ENCODE measurements around the gene TAGLN.
"Not testable (repeated sequence)": the region's sequence is repeated elsewhere in the genome, so short reads cannot be mapped to it uniquely, and the experiment has no call there.

The TAGLN gene

GRCh38 chr11:117195258-117195657 lies 3.9 kb upstream of the TAGLN start:
- in situ Hi-C loops (cut with MboI; ENCODE audit: low sequenced_read_pairs) = no loop called here

GRCh38 chr11:117195761-117196160 lies 3.4 kb upstream of the TAGLN start:
- in situ Hi-C loops (cut with MboI; ENCODE audit: low sequenced_read_pairs) = no loop called here

- in situ Hi-C loops (cut with MboI; ENCODE audit: low sequenced_read_pairs) = no loop called here
Measured at GRCh38 chr11:117197006-117197405, 2.2 kb upstream of the TAGLN start.

DNA sequence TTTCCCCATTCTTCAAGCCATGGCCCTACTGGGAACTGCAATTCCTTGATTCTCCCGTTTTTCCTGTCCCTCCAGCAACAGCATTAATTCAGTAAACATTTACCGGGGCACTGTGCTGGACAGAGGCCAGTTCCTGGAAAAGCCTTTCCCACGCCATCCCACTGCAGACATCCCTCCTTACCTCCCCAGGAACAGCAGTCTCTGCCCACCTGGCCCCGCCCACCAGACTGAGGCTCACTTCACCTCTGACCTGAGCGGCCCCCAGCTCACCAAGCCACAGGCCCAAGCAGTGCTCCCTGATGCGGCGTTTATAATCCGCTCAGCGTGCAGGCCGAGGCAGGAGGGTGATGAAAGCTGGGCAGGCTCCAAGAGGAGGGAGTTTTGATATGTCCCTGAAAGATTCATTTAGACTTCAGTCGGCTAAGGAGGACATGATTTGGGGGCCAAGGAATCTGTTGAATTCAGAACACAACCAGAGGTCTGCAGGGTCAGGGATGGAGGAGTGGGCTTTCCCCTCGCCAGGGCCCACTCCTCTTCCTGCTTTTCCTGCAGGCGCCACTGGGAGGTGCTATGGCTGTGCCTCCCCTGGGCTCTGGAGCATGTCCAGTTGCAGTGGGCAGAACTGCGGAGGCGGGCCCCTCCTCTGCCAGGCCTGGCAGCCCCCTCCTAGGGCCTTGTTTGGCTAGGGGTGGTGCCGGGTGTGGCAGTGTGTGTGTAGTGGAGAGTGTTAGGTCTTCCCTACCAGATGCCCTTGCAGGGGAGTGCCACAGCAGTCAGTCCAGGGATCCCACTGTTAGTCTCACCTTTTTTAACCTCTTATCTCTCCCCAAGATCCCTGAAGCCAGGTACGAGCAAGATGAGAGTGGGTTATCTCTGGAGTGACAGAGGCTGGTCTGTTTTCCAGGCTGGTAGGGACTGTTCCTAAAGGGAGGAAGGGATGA lies 1.4 kb upstream of the TAGLN start:
- in situ Hi-C loops (cut with MboI; ENCODE audit: low sequenced_read_pairs) = no loop called here

- in situ Hi-C loops (cut with MboI; ENCODE audit: low sequenced_read_pairs) = no loop called here
Measured at GRCh38 chr11:117198613-117199012, 557 bp upstream of the TAGLN start.

DNA sequence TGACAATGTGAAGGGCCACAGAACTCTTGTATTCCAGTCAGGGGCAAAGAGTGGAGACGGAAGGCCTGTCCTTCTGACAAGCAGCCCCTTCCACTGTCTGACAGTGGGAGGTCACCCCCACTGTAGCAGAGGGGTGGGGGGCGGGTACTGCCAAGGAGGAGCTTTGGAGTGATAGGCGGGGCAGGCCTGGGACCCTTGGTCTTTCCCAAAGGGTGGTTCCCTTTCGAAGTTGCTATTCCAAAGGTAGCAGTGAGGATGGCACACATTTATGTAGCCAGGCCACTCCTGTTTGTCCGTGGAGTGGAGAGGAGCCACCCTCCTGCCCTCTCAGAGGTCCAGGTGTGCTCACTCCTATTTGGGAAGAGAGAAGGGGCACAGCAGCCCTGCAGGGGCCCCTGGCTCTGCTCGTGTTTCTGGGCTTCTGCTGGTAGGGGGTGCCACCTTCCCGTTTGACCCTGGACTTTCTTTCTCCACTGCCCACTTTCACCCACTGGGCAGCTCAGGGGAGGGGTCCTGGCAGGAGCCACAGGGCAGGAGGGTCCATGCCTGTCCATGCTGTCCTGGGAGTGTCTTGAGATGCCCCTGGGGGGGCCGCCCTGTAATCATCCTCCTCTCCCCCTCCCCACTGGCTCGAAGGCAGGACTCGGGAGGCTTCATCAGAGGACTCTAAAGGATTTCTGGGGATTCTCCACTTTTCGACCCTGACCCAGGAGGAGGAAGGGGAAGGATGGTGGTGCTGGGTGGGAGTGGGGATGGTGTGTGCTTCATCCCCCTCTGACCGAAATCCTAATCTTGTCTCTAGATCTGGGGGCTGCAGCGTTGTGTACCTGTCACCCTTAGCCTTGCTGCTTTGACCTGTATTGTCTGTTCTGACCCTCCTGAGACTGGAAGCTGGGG lies 994 bp downstream of the TAGLN start:
- in situ Hi-C loops (cut with MboI; ENCODE audit: low sequenced_read_pairs) = no loop called here

- in situ Hi-C loops (cut with MboI; ENCODE audit: low sequenced_read_pairs) = no loop called here
Measured at GRCh38 chr11:117200813-117201657, 1.9 kb downstream of the TAGLN start.

- in situ Hi-C loops (cut with MboI; ENCODE audit: low sequenced_read_pairs) = no loop called here
Measured at GRCh38 chr11:117201658-117202305, 2.6 kb downstream of the TAGLN start.

GRCh38 chr11:117202386-117203068 lies 3.4 kb downstream of the TAGLN start:
- in situ Hi-C loops (cut with MboI; ENCODE audit: low sequenced_read_pairs) = no loop called here

DNA sequence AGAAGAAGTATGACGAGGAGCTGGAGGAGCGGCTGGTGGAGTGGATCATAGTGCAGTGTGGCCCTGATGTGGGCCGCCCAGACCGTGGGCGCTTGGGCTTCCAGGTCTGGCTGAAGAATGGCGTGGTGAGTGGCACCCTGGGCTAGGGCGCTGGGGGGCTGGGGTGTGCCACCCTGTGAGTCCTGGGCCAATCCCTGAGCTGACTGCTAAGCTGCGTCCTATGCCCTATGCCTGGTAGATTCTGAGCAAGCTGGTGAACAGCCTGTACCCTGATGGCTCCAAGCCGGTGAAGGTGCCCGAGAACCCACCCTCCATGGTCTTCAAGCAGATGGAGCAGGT lies 3.9 kb downstream of the TAGLN start:
- in situ Hi-C loops (cut with MboI; ENCODE audit: low sequenced_read_pairs) = no loop called here

GRCh38 chr11:117204283-117205080 lies 5.3 kb downstream of the TAGLN start:
- in situ Hi-C loops (cut with MboI; ENCODE audit: low sequenced_read_pairs) = no loop called here

GRCh38 chr11:117205211-117205818 lies 6.1 kb downstream of the TAGLN start:
- in situ Hi-C loops (cut with MboI; ENCODE audit: low sequenced_read_pairs) = no loop called here

DNA sequence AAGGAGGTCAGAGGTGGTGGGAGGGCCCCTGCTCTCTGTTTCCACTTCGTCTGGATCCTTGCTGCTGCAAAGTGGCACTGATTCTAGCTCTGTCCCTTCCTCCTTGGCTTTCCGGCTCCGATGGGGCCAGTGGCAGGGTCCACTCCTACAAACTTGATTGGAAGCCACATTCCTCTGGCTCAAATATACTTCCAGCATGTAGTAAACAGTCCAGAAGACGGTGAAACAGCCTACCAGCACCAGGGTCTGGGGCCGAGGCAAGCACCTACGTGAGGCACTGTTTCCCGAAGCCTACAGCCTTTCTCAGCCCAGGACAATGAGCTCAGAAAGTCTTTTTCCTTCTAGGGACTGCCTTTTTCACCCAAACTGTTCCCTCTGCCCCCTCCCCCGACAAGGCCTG lies 6.9 kb downstream of the TAGLN start:
- in situ Hi-C loops (cut with MboI; ENCODE audit: low sequenced_read_pairs) = not testable (repeated sequence)

GRCh38 chr11:117206859-117207258 lies 7.7 kb downstream of the TAGLN start:
- in situ Hi-C loops (cut with MboI; ENCODE audit: low sequenced_read_pairs) = not testable (repeated sequence)

GRCh38 chr11:117207481-117207880 lies 8.3 kb downstream of the TAGLN start:
- in situ Hi-C loops (cut with MboI; ENCODE audit: low sequenced_read_pairs) = not testable (repeated sequence)

- in situ Hi-C loops (cut with MboI; ENCODE audit: low sequenced_read_pairs) = not testable (repeated sequence)
Measured at GRCh38 chr11:117208710-117209109, 9.5 kb downstream of the TAGLN start.

GRCh38 chr11:117209351-117210125 lies 10.4 kb downstream of the TAGLN start:
- in situ Hi-C loops (cut with MboI; ENCODE audit: low sequenced_read_pairs) = not testable (repeated sequence)

- in situ Hi-C loops (cut with MboI; ENCODE audit: low sequenced_read_pairs) = no loop called here
Measured at GRCh38 chr11:117210620-117211019, 11.4 kb downstream of the TAGLN start.
